Measurements from ENCODE around the gene ZNF438.

DNA sequence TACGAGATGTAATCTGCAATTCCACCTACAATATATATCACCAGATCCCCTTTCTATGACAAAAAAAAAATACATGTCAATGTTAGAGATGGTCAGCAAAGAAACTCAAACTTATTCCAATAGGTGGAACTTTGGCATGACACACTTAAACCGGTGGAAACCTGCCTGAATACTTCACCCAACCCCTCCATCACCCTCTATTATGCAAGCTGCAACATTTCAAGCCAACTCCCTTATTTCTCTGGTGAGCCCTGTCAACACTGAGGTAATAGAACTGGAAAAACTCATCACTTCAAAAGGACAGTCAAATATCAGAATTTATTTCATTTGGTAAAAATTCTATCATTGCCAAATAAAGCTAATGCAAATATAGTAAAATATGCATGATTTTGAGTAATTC is 3.6 kb downstream of the ZNF438 start:
- no peak for TF ChIP-seq POLR2A (IDR thresholded peaks at IDR 0.05; ENCODE audit: extremely low read depth, insufficient read length)
- TF ChIP-seq, protein P1, sequence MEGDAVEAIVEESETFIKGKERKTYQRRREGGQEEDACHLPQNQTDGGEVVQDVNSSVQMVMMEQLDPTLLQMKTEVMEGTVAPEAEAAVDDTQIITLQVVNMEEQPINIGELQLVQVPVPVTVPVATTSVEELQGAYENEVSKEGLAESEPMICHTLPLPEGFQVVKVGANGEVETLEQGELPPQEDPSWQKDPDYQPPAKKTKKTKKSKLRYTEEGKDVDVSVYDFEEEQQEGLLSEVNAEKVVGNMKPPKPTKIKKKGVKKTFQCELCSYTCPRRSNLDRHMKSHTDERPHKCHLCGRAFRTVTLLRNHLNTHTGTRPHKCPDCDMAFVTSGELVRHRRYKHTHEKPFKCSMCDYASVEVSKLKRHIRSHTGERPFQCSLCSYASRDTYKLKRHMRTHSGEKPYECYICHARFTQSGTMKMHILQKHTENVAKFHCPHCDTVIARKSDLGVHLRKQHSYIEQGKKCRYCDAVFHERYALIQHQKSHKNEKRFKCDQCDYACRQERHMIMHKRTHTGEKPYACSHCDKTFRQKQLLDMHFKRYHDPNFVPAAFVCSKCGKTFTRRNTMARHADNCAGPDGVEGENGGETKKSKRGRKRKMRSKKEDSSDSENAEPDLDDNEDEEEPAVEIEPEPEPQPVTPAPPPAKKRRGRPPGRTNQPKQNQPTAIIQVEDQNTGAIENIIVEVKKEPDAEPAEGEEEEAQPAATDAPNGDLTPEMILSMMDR (IDR thresholded peaks at IDR 0.05; ENCODE audit: low read depth, low read length): no peak
- TF ChIP-seq, protein P2, sequence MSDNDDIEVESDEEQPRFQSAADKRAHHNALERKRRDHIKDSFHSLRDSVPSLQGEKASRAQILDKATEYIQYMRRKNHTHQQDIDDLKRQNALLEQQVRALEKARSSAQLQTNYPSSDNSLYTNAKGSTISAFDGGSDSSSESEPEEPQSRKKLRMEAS (IDR thresholded peaks at IDR 0.05; ENCODE audit: low read depth, low read length): no peak

Measured in NB4 (cell line).